Heart left ventricle (tissue), 13 donors: ENCODE data around the gene TRIM47.

Experiments
- CTCF ChIP-seq, 12 donors: fragments of 200-600 bp; sonication (generic) in 4 of 12; IDR thresholded peaks; one replicate each; pipeline versions ENCODE4 v1.5.0 to v1.8.0; 2018 to 2022; ENCODE audit warnings: antibody characterized with exemption in 12 of 12, mild to moderate bottlenecking in 5 of 12
- POLR2A ChIP-seq, 2 donors: fragments of 450-650 bp; IDR thresholded peaks; one replicate each; pipeline ENCODE4 v1.6.1; 2017; ENCODE audit warnings: antibody characterized with exemption in 2 of 2, mild to moderate bottlenecking in 2 of 2, moderate library complexity in 2 of 2
- donor health status: ischemic (EF 13 %, LVEDD 7.1; RV severe dilation, severe dysfunction).
- donor health status: DM: no; HTN: yes; CAD: no.
- donor health status: DM: no; HTN: no; CAD: no.
- donor health status: ischemic (EF 25% LVEDD 6.9; RV normal size, moderate dysfunction).
- donor health status: ischemic (EF 25% LVEDD 5.7; RV mildly dilated, moderate dysfunction).
- donor health status: ischemic (EF 35%, LVEDD 5.7; RV mildly dilated, moderate dysfunction).
- donor health status: nonischemic (EF 11% LVEDD 7.7; RV severe dilation, severe dysfunction).
- donor health status: DM: yes; HTN: yes; CAD: no.
- donor health status: PGD.
- donor health status: ischemic (EF 29% LVEDD 5.4; RV normal size, mild dysfunction).
- donor health status: nonischemic (EF 23%, LVEDD 6.1; RV moderate dilation, normal function).

DNA sequence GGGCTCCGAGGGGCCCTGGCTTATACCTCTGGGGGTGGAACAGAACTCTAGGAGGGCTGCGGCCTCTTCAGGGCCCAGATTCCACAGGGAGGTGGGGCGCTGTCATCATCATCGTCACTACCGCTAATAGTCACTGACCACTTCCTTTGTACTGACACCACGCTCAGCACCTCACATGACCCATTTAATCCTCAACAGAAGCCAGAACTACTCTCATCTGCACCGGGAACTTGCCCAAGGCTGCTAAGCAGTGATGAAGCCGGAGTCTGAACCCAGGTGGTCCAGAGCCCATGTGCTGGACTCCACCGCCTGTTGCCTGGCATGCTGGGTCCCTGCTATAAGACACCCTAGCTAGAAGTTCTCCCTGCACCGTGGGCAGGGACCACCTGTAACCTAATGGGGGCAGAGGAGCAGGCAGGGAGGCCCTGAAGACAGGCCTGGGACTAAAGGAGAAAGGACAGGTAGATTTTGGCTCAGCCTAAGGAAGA, 46.2 kb downstream of the TRIM47 start:
- TF ChIP-seq CTCF (IDR thresholded peaks at IDR 0.05): no peak
- peak in 1 of 2 donors; percentile 12 for TF ChIP-seq POLR2A (IDR thresholded peaks at IDR 0.05)
